Measurements from ENCODE around the gene TMEM184A.

TMEM184A gene

DNA sequence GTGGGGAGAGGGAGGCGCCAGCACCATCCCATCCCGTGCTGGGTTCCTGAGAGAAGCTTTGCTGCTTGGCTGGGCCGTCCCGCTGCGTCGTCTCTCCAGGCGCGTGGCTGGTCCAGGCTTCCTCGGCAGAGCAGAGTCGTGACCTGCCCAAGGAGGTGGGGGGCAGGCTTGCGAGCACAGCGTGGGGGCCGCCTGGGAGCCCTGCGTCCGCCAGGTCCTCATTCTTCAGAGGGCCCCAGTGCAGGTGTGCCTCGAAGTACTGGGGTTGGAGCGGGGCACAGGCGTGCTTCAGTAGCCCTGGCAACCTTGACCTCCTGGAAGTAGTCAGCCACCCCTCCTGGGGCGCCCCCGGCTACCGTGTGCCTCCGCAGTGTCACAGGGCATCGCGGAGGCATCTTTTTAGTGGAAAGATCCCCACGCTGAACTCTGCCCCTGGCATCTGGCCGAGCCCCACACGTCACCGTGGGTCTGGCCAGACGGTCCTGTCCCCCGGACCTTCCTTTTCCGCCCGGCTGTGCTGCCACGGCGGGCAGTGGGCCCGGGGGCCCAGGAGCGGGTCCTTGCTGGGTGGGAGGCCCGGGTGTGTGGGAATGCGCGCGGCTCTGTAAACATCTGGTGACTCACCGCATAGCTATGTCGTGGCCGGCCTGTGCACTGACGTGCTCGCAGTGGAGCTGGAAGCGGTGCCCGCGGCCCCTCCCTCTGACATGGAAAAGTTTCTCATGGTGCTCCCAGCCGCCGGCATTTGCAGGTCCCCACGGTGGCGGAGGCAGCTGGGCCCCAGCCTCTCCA lies 19.1 kb downstream of the TMEM184A start:
- H3K4me3 ChIP-seq: peak overlapping the region; percentile 56; the same call in 1 of the 2 replicates
- peak; percentile 30 for DNase-seq (ENCODE audit: low read depth, low spot score)
- no peaks in the 10 kb centered on the region for H3K9me3 ChIP-seq (ENCODE audit: low read depth, low read length)
- no peaks in the 10 kb centered on the region; the same call in 1 of the 2 replicates for H3K36me3 ChIP-seq (ENCODE audit: insufficient read depth, low read length)
- H3K9ac ChIP-seq (ENCODE audit: insufficient read length): peak overlapping the region; percentile 35
- H3K27ac ChIP-seq: peak overlapping the region; percentile 71; the same call in 1 of the 2 replicates
- TF ChIP-seq FOXP2 (optimal IDR thresholded peaks at IDR 0.05; ENCODE audit: control extremely low read depth, extremely low read length, insufficient read depth) (peak; percentile 45), POLR2AphosphoS5 (IDR thresholded peaks at IDR 0.05; ENCODE audit: borderline replicate concordance, low read depth, low read length) (no peak), EZH2 (IDR thresholded peaks at IDR 0.05) (no peak)

DNA sequence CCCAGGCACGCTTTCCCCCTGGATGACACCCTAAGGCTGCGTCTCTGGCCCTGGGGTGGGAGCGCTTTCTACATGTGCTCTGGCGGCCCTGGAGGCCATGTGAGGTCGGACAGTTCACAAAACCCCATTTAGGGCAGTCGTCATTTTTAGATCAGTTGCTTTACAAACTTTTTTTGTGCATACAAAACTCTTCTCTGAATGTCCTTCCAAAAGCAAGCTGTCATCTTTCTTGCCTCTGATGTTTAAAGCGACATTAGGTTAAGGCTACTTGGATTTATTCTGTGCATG lies 19.6 kb downstream of the TMEM184A start:
- H3K36me3 ChIP-seq (ENCODE audit: insufficient read depth, low read length): no peaks in the 10 kb centered on the region; the same call in 1 of the 2 replicates
- TF ChIP-seq POLR2AphosphoS5 (IDR thresholded peaks at IDR 0.05; ENCODE audit: borderline replicate concordance, low read depth, low read length) (no peak), EZH2 (IDR thresholded peaks at IDR 0.05) (no peak), FOXP2 (optimal IDR thresholded peaks at IDR 0.05; ENCODE audit: control extremely low read depth, extremely low read length, insufficient read depth) (no peak)
- no peak overlapping the region for H3K9ac ChIP-seq (ENCODE audit: insufficient read length)
- H3K9me3 ChIP-seq (ENCODE audit: low read depth, low read length): no peaks in the 10 kb centered on the region
- H3K4me3 ChIP-seq: no peak overlapping the region
- DNase-seq (ENCODE audit: low read depth, low spot score): no peak
- no peak overlapping the region for H3K27ac ChIP-seq

DNA sequence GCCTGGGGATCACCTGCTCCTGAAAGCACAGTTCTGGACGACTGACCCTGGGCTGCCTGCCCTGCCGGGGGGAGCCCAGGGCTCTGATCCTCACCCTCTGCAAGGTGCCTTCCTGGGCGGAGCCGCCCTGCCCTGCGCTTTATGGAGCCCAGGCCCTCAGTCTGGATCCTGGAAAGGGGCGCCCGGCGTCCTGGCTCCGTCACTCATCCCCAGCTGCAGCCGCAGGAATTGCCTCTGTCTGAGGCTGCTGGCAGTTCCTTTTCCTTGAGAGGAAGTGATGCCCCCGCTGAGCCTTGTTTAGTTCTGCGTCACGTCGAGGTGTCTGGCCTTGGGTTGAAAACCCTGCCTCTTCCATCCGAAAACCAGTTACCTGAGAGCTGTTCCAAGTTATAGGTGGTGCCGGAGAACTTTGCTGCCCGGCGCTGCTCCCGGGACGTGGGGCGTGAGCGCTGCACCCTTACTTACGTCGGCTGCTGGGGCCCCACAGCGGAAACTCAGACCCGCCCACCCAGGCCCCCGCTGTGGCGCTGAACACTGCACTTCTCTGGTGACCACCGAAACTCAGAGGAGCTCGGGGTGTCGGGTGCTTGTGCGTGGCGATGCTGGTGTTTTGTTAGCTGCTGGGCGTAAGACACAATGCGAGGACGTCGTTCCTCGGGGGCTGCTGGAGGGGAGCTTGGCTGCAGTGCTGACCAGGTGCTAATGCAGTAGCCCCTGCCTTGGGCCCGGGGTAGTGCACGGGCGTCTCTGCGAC lies 20.1 kb downstream of the TMEM184A start:
- H3K9ac ChIP-seq (ENCODE audit: insufficient read length): no peak overlapping the region
- no peak overlapping the region for H3K27ac ChIP-seq
- H3K9me3 ChIP-seq (ENCODE audit: low read depth, low read length): no peaks in the 10 kb centered on the region
- no peak overlapping the region for H3K4me3 ChIP-seq
- TF ChIP-seq POLR2AphosphoS5 (IDR thresholded peaks at IDR 0.05; ENCODE audit: borderline replicate concordance, low read depth, low read length): no peak
- no peak for TF ChIP-seq EZH2 (IDR thresholded peaks at IDR 0.05)
- no peak for TF ChIP-seq FOXP2 (optimal IDR thresholded peaks at IDR 0.05; ENCODE audit: control extremely low read depth, extremely low read length, insufficient read depth)
- H3K36me3 ChIP-seq (ENCODE audit: insufficient read depth, low read length): no peaks in the 10 kb centered on the region; the same call in 1 of the 2 replicates
- no peak for DNase-seq (ENCODE audit: low read depth, low spot score)

DNA sequence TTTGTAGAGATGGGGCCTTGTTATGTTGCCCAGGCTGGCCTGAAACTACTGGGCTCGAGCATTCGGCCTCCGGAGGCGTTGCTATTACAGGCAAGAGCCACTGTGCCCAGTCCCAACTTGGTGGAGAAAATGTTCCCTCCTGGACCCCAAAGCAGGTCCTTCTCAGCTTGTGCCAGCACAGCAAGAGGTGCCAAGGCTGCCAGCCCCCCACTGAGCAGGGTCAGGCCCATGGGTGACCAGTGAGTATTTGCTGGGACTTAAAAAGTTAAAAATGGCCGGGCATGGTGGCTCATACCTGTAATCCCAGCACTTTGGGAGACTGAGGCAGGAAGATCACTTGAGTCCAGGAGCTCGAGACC lies 20.9 kb downstream of the TMEM184A start:
- no peak for DNase-seq (ENCODE audit: low read depth, low spot score)
- H3K9me3 ChIP-seq (ENCODE audit: low read depth, low read length): no peaks in the 10 kb centered on the region
- H3K27ac ChIP-seq: no peak overlapping the region
- no peak for TF ChIP-seq EZH2 (IDR thresholded peaks at IDR 0.05)
- no peak for TF ChIP-seq POLR2AphosphoS5 (IDR thresholded peaks at IDR 0.05; ENCODE audit: borderline replicate concordance, low read depth, low read length)
- TF ChIP-seq FOXP2 (optimal IDR thresholded peaks at IDR 0.05; ENCODE audit: control extremely low read depth, extremely low read length, insufficient read depth): no peak
- no peak overlapping the region for H3K9ac ChIP-seq (ENCODE audit: insufficient read length)
- no peak overlapping the region for H3K4me3 ChIP-seq
- no peaks in the 10 kb centered on the region; the same call in 1 of the 2 replicates for H3K36me3 ChIP-seq (ENCODE audit: insufficient read depth, low read length)

DNA sequence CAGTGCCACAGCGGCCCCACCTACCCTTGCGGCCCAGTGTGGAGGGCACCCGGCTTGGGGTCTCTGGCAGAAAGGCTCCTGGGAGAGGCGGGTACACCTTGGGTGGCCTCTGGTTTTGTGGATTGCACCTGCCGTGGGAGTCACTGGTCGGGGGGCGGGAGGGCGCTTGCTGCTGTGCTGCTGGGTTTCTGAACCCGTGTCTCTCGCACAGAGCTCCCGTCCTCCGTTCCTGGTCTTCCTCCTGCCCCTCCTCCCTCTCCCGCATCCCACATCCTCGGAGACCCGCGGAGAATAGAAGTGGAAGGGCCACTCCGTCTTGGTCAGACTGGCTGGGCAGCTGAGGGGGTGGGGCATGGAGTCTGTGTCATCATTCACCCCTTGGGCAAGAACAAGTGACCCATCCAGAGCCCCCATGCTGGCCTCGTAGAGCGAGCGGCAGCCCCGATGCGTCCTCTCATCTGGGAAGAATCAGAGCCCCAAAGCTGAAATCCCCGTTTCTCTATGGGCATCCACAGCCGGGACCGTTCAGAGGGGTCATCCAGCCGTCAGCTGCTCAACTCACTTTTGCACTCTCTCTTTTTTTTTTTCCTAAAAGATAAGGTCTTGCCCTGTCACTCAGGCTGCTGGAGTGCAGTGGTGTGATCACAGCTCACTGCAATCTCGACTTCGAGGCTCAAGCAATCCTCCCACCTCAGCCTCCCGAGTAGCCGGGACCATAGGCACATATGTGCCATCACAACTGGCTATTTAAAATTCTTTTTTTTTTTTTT lies 21.5 kb downstream of the TMEM184A start:
- no peak for DNase-seq (ENCODE audit: low read depth, low spot score)
- no peak overlapping the region for H3K27ac ChIP-seq
- H3K4me3 ChIP-seq: no peak overlapping the region
- H3K9me3 ChIP-seq (ENCODE audit: low read depth, low read length): no peaks in the 10 kb centered on the region
- H3K36me3 ChIP-seq (ENCODE audit: insufficient read depth, low read length): no peaks in the 10 kb centered on the region; the same call in 1 of the 2 replicates
- H3K9ac ChIP-seq (ENCODE audit: insufficient read length): no peak overlapping the region
- TF ChIP-seq POLR2AphosphoS5 (IDR thresholded peaks at IDR 0.05; ENCODE audit: borderline replicate concordance, low read depth, low read length): no peak
- TF ChIP-seq EZH2 (IDR thresholded peaks at IDR 0.05): no peak
- TF ChIP-seq FOXP2 (optimal IDR thresholded peaks at IDR 0.05; ENCODE audit: control extremely low read depth, extremely low read length, insufficient read depth): no peak

DNA sequence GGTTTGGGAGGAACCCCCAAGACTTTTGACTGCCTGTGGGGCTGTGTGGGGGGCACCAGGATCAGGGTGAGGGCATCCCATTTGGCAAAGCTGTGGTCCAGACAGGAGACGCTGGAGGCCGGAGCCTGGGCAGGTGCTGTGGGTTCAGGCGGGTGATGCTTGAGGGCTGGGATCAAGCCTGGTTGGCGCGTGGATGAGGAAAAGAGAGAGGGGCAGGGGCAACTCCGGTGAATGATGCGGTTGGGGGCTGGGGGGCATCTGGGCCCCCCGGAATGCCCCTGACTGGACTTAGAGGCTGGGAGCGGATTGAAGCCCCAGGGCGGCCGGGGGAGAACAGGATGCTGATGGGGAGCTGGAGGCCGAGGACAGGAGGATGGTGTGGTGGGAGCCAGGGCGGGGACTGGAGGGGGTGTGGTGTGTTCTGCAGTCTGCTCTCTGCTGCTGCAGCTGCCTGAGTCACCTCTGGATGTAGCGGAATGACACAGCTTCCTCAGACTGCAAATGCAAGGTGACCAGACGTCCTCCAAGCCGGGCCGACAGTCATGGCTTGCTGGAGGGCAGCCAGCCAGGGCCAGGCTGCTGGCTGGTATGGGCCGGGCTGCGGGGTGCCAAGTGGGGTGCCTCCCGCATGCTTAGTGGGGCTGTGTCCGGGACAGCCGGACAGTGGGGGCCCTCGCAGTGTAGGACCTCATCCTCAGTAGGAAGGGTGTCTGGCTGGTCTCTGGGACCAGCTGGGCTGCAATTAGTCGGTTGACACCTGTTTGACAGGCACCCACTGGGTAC lies 22.3 kb downstream of the TMEM184A start:
- H3K27ac ChIP-seq: no peak overlapping the region
- TF ChIP-seq FOXP2 (optimal IDR thresholded peaks at IDR 0.05; ENCODE audit: control extremely low read depth, extremely low read length, insufficient read depth) (no peak), POLR2AphosphoS5 (IDR thresholded peaks at IDR 0.05; ENCODE audit: borderline replicate concordance, low read depth, low read length) (no peak), EZH2 (IDR thresholded peaks at IDR 0.05) (no peak)
- no peak overlapping the region for H3K9ac ChIP-seq (ENCODE audit: insufficient read length)

DNA sequence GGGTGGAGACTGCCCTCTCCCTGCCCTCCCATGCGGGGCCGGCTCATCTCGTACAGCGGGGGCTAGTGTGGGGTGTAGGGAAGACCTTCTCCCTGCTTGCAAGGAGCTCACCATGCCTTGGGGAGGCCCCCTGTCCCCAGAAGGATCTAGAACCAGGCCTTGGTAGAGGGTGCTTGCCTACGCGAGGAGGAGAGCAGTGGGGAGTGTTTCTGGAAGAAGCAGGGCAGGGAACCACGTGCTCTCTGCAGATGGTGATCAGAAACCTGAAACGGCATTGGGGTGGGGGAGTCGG lies 22.8 kb downstream of the TMEM184A start:
- peak overlapping the region; percentile 40; the same call in 1 of the 2 replicates for H3K27ac ChIP-seq
- TF ChIP-seq FOXP2 (optimal IDR thresholded peaks at IDR 0.05; ENCODE audit: control extremely low read depth, extremely low read length, insufficient read depth) (no peak), EZH2 (IDR thresholded peaks at IDR 0.05) (no peak), POLR2AphosphoS5 (IDR thresholded peaks at IDR 0.05; ENCODE audit: borderline replicate concordance, low read depth, low read length) (no peak)
- H3K4me3 ChIP-seq: no peak overlapping the region
- DNase-seq (ENCODE audit: low read depth, low spot score): no peak
- H3K9me3 ChIP-seq (ENCODE audit: low read depth, low read length): no peaks in the 10 kb centered on the region
- H3K9ac ChIP-seq (ENCODE audit: insufficient read length): no peak overlapping the region
- no peaks in the 10 kb centered on the region for H3K36me3 ChIP-seq (ENCODE audit: insufficient read depth, low read length)

More for the DNA sequence above, 22.3 kb downstream of the TMEM184A start:
- H3K36me3 ChIP-seq (ENCODE audit: insufficient read depth, low read length): no peaks in the 10 kb centered on the region
- H3K9me3 ChIP-seq (ENCODE audit: low read depth, low read length): no peaks in the 10 kb centered on the region
- no peak overlapping the region for H3K4me3 ChIP-seq
- no peak for DNase-seq (ENCODE audit: low read depth, low spot score)

Measured in SK-N-MC (cell line).